CD4-positive, alpha-beta memory T cell (primary cell): ENCODE results near the gene NLGN4Y. TPM values are rescaled to one million over a fixed set of nuclear protein-coding genes. Genes with fewer than 3 reads are reported as not detected.

Experiments
- CTCF ChIA-PET: fragments of 350-600 bp; sonication (Branson Sonifier 250); formaldehyde crosslinking; loops from one replicate; lab custom pipeline; 2021; ENCODE audit warnings: inconsistent platforms; ENCODE audit not compliant: partially characterized antibody; lab: Charles Lee
- POLR2A ChIA-PET: fragments of 350-600 bp; sonication (Branson Sonifier 250); formaldehyde crosslinking; loops from one replicate; lab custom pipeline; 2021; ENCODE audit not compliant: partially characterized antibody; lab: Charles Lee
- DNase-seq, 5 donors: peaks; one replicate each; pipeline versions ENCODE4 v3.0.0 to v3.0.0-alpha.2; 2020 to 2022; ENCODE audit warnings: mixed read lengths in 1 of 5
- H3K27ac ChIP-seq: one replicate; pipeline ENCODE4 v1.7.0; 2013; ENCODE audit warnings: low read depth, low read length
- H3K27me3 ChIP-seq: 2 replicates; pipeline ENCODE4 v1.7.0; 2013; ENCODE audit warnings: mild to moderate bottlenecking, low read length, moderate library complexity; ENCODE audit not compliant: insufficient read depth
- H3K36me3 ChIP-seq: 2 replicates; pipeline ENCODE4 v1.7.0; 2013; ENCODE audit warnings: mild to moderate bottlenecking, low read length, moderate library complexity; ENCODE audit not compliant: insufficient read depth
- H3K4me1 ChIP-seq: 2 replicates; pipeline ENCODE4 v1.7.0; 2013; ENCODE audit warnings: mild to moderate bottlenecking, low read length, moderate library complexity; ENCODE audit not compliant: insufficient read depth
- H3K4me3 ChIP-seq, 2 donors: one replicate each; pipeline ENCODE4 v1.7.0; 2013; ENCODE audit warnings: low read length in 2 of 2, mild to moderate bottlenecking in 1 of 2
- H3K9me3 ChIP-seq, 2 donors: one replicate each; pipeline ENCODE4 v1.7.0; 2013; ENCODE audit warnings: low read length in 2 of 2, control low read depth in 1 of 2; ENCODE audit not compliant: control insufficient read depth in 1 of 2
- H3K27ac Mint-ChIP-seq, 7 donors: one replicate each; pipeline ENCODE4 v1.8.0; 2020 to 2021; ENCODE audit warnings: mixed read lengths in 7 of 7, mild to moderate bottlenecking in 6 of 7, inconsistent platforms in 3 of 7, moderate library complexity in 3 of 7
- H3K27me3 Mint-ChIP-seq, 2 donors: one replicate each; pipeline ENCODE4 v1.8.0; 2020 to 2021; ENCODE audit warnings: mixed read lengths in 2 of 2
- H3K36me3 Mint-ChIP-seq, 2 donors: one replicate each; pipeline ENCODE4 v1.8.0; 2020 to 2021; ENCODE audit warnings: mixed read lengths in 2 of 2, inconsistent platforms in 1 of 2, mild to moderate bottlenecking in 1 of 2
- H3K4me1 Mint-ChIP-seq, 4 donors: one replicate each; pipeline ENCODE4 v1.8.0; 2020 to 2021; ENCODE audit warnings: mixed read lengths in 4 of 4, mild to moderate bottlenecking in 1 of 4
- H3K4me3 Mint-ChIP-seq, 8 donors: one replicate each; pipeline ENCODE4 v1.8.0; 2020 to 2021; ENCODE audit warnings: mixed read lengths in 8 of 8, mild to moderate bottlenecking in 7 of 8, moderate library complexity in 6 of 8, inconsistent platforms in 3 of 8
- H3K9me3 Mint-ChIP-seq, 8 donors: one replicate each; pipeline ENCODE4 v1.8.0; 2020 to 2021; ENCODE audit warnings: mixed read lengths in 8 of 8, mild to moderate bottlenecking in 5 of 8, inconsistent platforms in 3 of 8, moderate library complexity in 1 of 8
- intact Hi-C: fragments of 100-400 bp; cut with micrococcal nuclease; formaldehyde crosslinking; loops from one replicate; pipeline ENCODE4 v1.15.1; 2023
- polyA plus RNA-seq, 2 donors: library from polyadenylated mRNA; unstranded; fragments of 300-500 nt; fragmentation: Illumina TruSeq; gene quantifications; one replicate each; pipeline ENCODE4 v1.2.3, GENCODE V29; 2021
- total RNA-seq, 2 experiments: library from RNA; stranded (reverse); gene quantifications; one replicate each; pipeline ENCODE4 v1.2.3, GENCODE V29; 2021

The NLGN4Y gene
- total and polyA plus RNA-seq, 4 experiments from 2014 or later: 4.6 to 6.0 TPM; not detected in 2

GRCh38 chrY:14523491-14524271, 648 bp upstream of the NLGN4Y start:
- peaks cover 9% of the 10 kb centered on the region for H3K4me1 ChIP-seq
- CTCF ChIA-PET: no interaction called here

GRCh38 chrY:14525315-14525714, 986 bp downstream of the NLGN4Y start:
- no peak for DNase-seq
- H3K4me3 Mint-ChIP-seq: peak overlapping the region in 2 of 8 donors; percentile 91 to 92
- peaks cover 0 to 35% (median 6%) of the 10 kb centered on the region in 4 donors for H3K4me1 Mint-ChIP-seq
- intact Hi-C loops: loop anchor here (10.0 kb wide), 1 partner anchor 181 kb away; no protein-coding TSS in a partner anchor
- peaks cover 9% of the 10 kb centered on the region for H3K4me1 ChIP-seq
- CTCF ChIA-PET: interaction anchor here (1.0 to 1.2 kb wide), 2 partner anchors 10 to 385 kb away, joined by 3 to 5 read pairs; no protein-coding TSS in a partner anchor
- no peaks in the 10 kb centered on the region for H3K9me3 Mint-ChIP-seq
- POLR2A ChIA-PET: no interaction called here
- peaks cover 0 to 3% of the 10 kb centered on the region in 2 donors for H3K27me3 Mint-ChIP-seq
- no peaks in the 10 kb centered on the region for H3K9me3 ChIP-seq
- peaks cover 0 to 3% of the 10 kb centered on the region in 2 donors for H3K36me3 Mint-ChIP-seq
- H3K36me3 ChIP-seq: no peaks in the 10 kb centered on the region
- H3K27ac ChIP-seq: peak overlapping the region; percentile 21
- peak overlapping the region in 1 of 2 donors; percentile 52 for H3K4me3 ChIP-seq
- H3K27me3 ChIP-seq: no peaks in the 10 kb centered on the region
- H3K27ac Mint-ChIP-seq: peak overlapping the region in 1 of 7 donors; percentile 47

More at GRCh38 chrY:14523491-14524271, 648 bp upstream of the NLGN4Y start:
- H3K36me3 Mint-ChIP-seq: peaks cover 0 to 3% of the 10 kb centered on the region in 2 donors
- DNase-seq: no peak
- peak overlapping the region in 2 of 8 donors; percentile 91 to 95 for H3K4me3 Mint-ChIP-seq
- H3K4me1 Mint-ChIP-seq: peaks cover 0 to 35% (median 6%) of the 10 kb centered on the region in 4 donors
- H3K36me3 ChIP-seq: no peaks in the 10 kb centered on the region
- POLR2A ChIA-PET: no interaction called here
- peaks cover 0 to 6% of the 10 kb centered on the region in 2 donors for H3K27me3 Mint-ChIP-seq
- H3K27ac Mint-ChIP-seq: peak overlapping the region in 1 of 7 donors; percentile 30
- no peaks in the 10 kb centered on the region for H3K27me3 ChIP-seq
- H3K9me3 ChIP-seq: no peaks in the 10 kb centered on the region
- H3K4me3 ChIP-seq: peak overlapping the region; percentile 36 to 52
- H3K9me3 Mint-ChIP-seq: no peaks in the 10 kb centered on the region
- intact Hi-C loops: loop anchor here (10.0 kb wide), 1 partner anchor 179 kb away; no protein-coding TSS in a partner anchor
- no peak overlapping the region for H3K27ac ChIP-seq

GRCh38 chrY:14528361-14528760, 4.0 kb downstream of the NLGN4Y start:
- H3K9me3 ChIP-seq: no peaks in the 10 kb centered on the region
- ChIA-PET POLR2A (no interaction called here), CTCF (no interaction called here)
- H3K4me1 ChIP-seq: peaks cover 9% of the 10 kb centered on the region
- no peaks in the 10 kb centered on the region for H3K36me3 ChIP-seq
- Mint-ChIP-seq H3K27me3 (peaks cover 0 to 2% of the 10 kb centered on the region in 2 donors), H3K4me1 (peaks cover 0 to 28% (median 4%) of the 10 kb centered on the region in 4 donors), H3K4me3 (no peak overlapping the region), H3K36me3 (peaks cover 0 to 2% of the 10 kb centered on the region in 2 donors), H3K9me3 (no peaks in the 10 kb centered on the region), H3K27ac (no peak overlapping the region)
- intact Hi-C loops: loop anchor here (10.0 kb wide), 1 partner anchor 184 kb away; no protein-coding TSS in a partner anchor
- no peaks in the 10 kb centered on the region for H3K27me3 ChIP-seq
- no peak overlapping the region for H3K4me3 ChIP-seq
- no peak for DNase-seq
- H3K27ac ChIP-seq: no peak overlapping the region

- H3K4me1 Mint-ChIP-seq: no peaks in the 10 kb centered on the region
- no peak for DNase-seq
- H3K27me3 Mint-ChIP-seq: no peaks in the 10 kb centered on the region
- no peak overlapping the region for H3K4me3 Mint-ChIP-seq
- Histone ChIP-seq H3K36me3 (no peaks in the 10 kb centered on the region), H3K27me3 (no peaks in the 10 kb centered on the region), H3K4me1 (no peaks in the 10 kb centered on the region), H3K27ac (no peak overlapping the region), H3K4me3 (no peak overlapping the region), H3K9me3 (no peaks in the 10 kb centered on the region)
- CTCF ChIA-PET: no interaction called here
- POLR2A ChIA-PET: no interaction called here
- no peak overlapping the region for H3K27ac Mint-ChIP-seq
- intact Hi-C loops: no loop called here
- no peaks in the 10 kb centered on the region for H3K36me3 Mint-ChIP-seq
- no peaks in the 10 kb centered on the region for H3K9me3 Mint-ChIP-seq
Measured at GRCh38 chrY:14536703-14537102, 12.4 kb downstream of the NLGN4Y start.

GRCh38 chrY:14543506-14543905, 19.2 kb downstream of the NLGN4Y start:
- H3K27ac Mint-ChIP-seq: no peak overlapping the region
- Histone ChIP-seq H3K27ac (no peak overlapping the region), H3K9me3 (no peaks in the 10 kb centered on the region), H3K4me3 (no peak overlapping the region), H3K27me3 (no peaks in the 10 kb centered on the region), H3K4me1 (no peaks in the 10 kb centered on the region), H3K36me3 (no peaks in the 10 kb centered on the region)
- POLR2A ChIA-PET: no interaction called here
- no peak for DNase-seq
- H3K4me1 Mint-ChIP-seq: no peaks in the 10 kb centered on the region
- H3K27me3 Mint-ChIP-seq: no peaks in the 10 kb centered on the region
- intact Hi-C loops: no loop called here
- H3K36me3 Mint-ChIP-seq: peaks cover 0 to 4% of the 10 kb centered on the region in 2 donors
- H3K4me3 Mint-ChIP-seq: no peak overlapping the region
- H3K9me3 Mint-ChIP-seq: peaks cover 0 to 2% (median 0%) of the 10 kb centered on the region in 8 donors
- CTCF ChIA-PET: no interaction called here

GRCh38 chrY:14581294-14581693, 57.0 kb downstream of the NLGN4Y start:
- intact Hi-C loops: no loop called here
- Mint-ChIP-seq H3K4me1 (no peaks in the 10 kb centered on the region), H3K27ac (no peak overlapping the region), H3K4me3 (no peak overlapping the region), H3K27me3 (no peaks in the 10 kb centered on the region), H3K36me3 (no peaks in the 10 kb centered on the region), H3K9me3 (no peaks in the 10 kb centered on the region)
- ChIA-PET POLR2A (no interaction called here), CTCF (no interaction called here)
- H3K27ac ChIP-seq: no peak overlapping the region
- DNase-seq: no peak
- H3K36me3 ChIP-seq: no peaks in the 10 kb centered on the region
- H3K4me1 ChIP-seq: no peaks in the 10 kb centered on the region
- no peak overlapping the region for H3K4me3 ChIP-seq
- H3K27me3 ChIP-seq: no peaks in the 10 kb centered on the region
- no peaks in the 10 kb centered on the region for H3K9me3 ChIP-seq

- Mint-ChIP-seq H3K36me3 (no peaks in the 10 kb centered on the region), H3K4me3 (no peak overlapping the region), H3K4me1 (no peaks in the 10 kb centered on the region), H3K27me3 (no peaks in the 10 kb centered on the region), H3K27ac (no peak overlapping the region), H3K9me3 (no peaks in the 10 kb centered on the region)
- H3K9me3 ChIP-seq: no peaks in the 10 kb centered on the region
- DNase-seq: no peak
- intact Hi-C loops: no loop called here
- no peaks in the 10 kb centered on the region for H3K27me3 ChIP-seq
- H3K36me3 ChIP-seq: no peaks in the 10 kb centered on the region
- no peaks in the 10 kb centered on the region for H3K4me1 ChIP-seq
- H3K27ac ChIP-seq: no peak overlapping the region
- CTCF ChIA-PET: interaction anchor here (0.7 kb wide), 1 partner anchor 48 kb away, joined by 3 read pairs; no protein-coding TSS in a partner anchor
- no peak overlapping the region for H3K4me3 ChIP-seq
- POLR2A ChIA-PET: no interaction called here
Measured at GRCh38 chrY:14586725-14587124, 62.4 kb downstream of the NLGN4Y start.
